SIG-M5 treated with dmso at 0.1 percent for 504 hours (cell line): ENCODE measurements around the gene PHF19.

Experiments
- DNase-seq: peaks from one replicate; lab custom pipeline; 2025; ENCODE audit not compliant: unreplicated experiment; lab: John Stamatoyannopoulos, UW

Gene PHF19

GRCh38 chr9:120876842-120877240, at the start of gene PHF19:
PHF19 (minus strand) TSS chr9:120877188; CDS start chr9:120874741, 2,447 bp downstream.
- DNase-seq, result peak; percentile 47

GRCh38 chr9:120926397-120926928, 49.5 kb upstream of the PHF19 start, which contains the start of gene TRAF1:
TRAF1 (minus strand) TSS chr9:120926796; CDS start chr9:120926075, 721 bp downstream.
- DNase-seq, result peak; percentile 88

GRCh38 chr9:120925535-120926396, 48.8 kb upstream of the PHF19 start:
- DNase-seq, result no peak

DNA sequence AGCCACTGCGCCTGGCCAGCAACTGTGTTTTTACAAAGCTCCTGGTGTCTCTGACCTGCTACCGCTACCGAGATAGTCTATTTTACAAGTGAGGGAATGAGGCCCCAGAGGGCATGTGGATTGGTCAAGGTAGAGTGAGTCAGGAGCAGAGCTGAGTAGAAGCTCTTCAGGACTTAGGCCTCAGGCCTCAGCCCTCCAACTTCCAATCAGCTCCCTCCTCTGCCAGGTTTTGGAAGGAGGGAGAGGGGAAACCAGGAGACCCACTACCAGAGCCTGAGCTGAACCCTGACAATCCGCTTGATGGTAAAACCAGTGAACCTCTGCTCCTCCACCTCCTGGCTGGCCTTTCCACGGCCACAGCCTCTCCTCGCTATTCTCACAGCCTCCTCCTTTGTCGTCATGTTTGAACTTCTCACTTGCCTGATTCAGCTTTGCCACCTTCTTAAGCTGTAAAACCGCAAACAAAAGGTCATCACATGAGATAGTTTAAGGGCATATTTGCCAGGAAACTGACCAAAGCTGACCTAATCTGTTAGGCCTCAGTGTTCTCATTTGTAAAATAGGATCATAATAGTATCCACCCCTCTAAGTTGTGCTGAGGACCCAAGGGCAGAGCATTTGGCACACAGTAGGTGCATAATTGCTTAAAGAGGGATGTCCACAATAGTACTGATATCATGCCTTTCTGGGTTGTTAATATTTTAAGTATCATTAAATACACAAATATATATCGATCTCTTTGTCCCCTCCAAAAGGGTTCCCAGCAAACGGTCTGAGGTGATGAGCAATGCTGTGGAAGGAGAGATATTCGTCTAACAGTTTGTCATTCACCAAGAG, 47.9 kb upstream of the PHF19 start:
- no peak for DNase-seq

DNA sequence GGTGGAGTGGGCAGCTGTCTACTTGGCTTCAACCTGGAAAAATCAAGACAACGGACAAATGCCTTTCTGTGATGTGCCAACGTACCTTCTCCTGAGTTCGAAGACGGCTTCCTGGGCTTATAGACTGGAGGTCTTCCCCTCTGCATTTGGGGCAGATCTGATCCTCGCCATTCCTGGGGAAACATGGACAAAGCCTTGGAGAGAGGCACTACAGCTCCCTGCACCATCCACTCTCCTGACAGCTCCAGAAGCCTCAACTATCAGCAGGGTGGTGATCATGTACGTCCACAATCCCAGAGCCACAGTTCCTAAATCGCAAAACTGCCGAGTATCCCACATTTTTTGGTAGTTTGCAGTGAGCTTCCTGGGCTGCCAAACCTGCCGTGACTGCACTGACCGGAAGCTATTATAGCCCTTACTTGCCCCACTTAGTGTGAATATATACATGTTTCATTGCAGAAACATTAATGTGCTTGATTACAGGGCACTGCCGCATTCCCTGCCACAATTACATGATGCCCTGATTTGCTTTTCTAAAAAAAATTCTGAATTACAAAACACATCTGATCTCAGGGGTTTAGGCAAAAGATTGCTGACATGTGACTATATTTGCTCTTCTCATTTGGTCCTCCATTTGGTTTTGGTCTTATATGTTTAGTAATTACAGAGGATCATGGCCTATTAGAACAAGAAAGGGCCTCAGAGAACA, 46.8 kb upstream of the PHF19 start:
- no peak for DNase-seq

DNA sequence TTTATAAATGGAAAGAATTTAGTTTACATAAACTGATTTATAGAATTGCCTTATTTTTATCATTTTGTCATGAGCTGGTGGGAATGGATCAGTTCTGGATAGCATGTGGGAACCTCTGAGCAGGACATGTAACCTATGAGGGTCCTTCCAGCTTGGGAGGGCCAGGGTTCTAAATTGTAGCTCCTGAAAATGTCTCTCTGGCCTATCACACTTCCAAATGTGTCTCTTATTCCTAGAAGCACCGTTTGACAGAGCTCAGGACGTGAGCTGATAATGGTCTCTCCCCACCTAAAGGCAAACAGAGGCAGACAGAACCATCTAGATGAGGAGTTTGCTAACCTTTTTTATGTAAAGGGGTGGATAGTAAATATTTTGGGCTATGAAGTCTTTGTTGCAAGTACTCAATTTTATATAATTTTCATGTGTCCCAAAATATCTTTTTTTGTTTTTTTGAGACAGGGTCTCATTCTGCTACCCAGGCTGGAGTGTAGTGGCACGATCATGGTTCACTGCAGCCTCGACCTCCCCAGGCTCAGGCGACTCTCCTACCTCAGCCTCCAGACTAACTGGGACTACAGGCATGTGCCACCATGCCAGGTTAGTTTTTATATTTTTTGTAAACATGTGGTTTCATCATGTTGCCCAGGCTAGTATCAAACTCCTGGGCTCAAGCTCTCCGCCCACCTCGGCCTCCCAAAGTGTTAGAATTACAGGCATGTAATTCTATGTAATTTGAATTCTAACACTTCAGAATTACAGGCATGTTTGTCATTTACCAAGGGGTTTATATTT, 45.6 kb upstream of the PHF19 start:
- DNase-seq, result no peak

GRCh38 chr9:120921661-120922181, 44.7 kb upstream of the PHF19 start:
- no peak for DNase-seq

GRCh38 chr9:120920806-120921178, 43.8 kb upstream of the PHF19 start:
- DNase-seq, result no peak

- DNase-seq, result no peak
These were observed 43.1 kb upstream of the PHF19 start for GRCh38 chr9:120919843-120920805.

- DNase-seq, result no peak
These were observed 42.2 kb upstream of the PHF19 start for GRCh38 chr9:120918931-120919842.

DNA sequence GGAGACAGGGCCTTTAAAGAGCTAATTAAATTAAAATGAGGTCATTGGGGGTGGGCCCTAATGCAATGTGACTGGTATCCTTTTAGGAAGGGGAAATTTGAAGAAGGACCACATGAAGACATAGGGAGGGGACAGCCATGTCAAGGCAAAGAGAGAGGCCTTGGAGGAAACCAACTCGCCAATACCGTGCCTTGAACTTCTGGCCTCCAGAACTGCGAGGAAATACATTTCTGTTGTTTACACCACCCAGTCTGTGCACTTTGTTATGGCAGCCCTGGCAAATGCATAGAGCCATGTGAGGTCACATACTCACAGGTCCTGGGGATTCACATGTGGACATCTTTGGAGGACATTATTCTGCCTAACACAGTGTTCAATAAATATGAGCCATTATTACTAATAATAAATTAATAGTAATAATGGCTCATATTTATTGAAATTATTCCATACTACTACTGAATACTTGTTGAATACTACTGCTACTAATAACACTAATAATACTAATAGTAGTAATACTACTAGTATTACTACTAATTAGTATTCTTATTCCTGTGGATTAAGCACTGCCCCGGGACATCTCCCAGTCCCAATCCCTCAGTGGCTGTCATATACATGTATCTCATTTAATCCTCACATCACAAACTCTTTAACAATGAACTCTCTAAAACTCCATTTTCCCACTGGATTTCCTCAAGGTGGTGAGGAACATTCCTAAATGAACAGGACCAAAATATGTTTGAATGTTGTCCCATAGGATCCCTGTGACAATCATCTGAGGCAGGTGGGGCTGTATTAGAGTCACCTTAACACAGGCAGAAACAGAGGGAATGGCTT, 41.2 kb upstream of the PHF19 start:
- no peak for DNase-seq

GRCh38 chr9:120916991-120917880, 40.2 kb upstream of the PHF19 start:
- DNase-seq, result no peak

DNA sequence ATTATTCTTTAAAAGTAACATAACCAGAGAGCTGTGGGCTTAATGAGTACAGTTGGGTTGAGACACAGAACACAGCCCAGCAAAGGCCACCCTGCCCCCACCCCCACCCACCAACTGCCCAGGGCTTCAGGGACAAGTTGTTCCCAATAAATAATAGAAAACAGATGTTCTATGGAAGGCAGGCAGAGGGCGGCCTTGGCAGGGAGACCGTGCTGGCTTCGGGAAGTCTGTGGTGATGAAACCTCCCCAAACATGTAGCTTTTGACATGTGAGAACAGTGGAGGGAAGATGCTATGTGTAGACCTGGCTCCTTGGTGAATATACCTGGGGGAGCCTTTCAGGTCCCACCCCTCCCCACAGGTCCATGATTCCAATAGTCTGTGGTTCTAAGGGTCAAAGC, 39.6 kb upstream of the PHF19 start:
- no peak for DNase-seq

- DNase-seq, result no peak
These were observed 39.0 kb upstream of the PHF19 start for GRCh38 chr9:120915854-120916470.

DNA sequence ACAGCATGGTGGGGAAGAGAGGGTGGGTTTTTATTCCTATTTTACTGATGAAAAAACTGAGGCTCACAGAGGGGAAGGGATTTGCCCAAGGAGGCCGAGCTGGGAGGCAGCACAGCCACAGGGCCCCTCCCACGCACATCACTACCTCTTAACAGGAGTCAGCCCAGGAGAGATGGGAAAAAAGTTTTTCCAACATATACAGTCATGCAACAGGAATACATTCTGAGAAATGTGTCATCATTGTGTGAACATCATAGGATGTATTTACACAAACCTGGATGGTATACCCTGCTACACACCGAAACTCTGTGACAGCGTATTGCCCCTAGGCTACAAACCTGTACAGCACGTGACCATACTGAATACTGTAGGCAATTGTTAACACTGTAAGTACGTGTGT, 38.0 kb upstream of the PHF19 start:
- DNase-seq, result no peak

- DNase-seq, result no peak
These were observed 37.4 kb upstream of the PHF19 start for GRCh38 chr9:120914396-120914795.
